Fibroblast of the aortic adventitia (primary cell): ENCODE measurements around the gene PLEKHM1. TPM values are rescaled to one million over a fixed set of nuclear protein-coding genes. Genes with fewer than 3 reads are reported as not detected.
A peak's percentile ranks its signal among the peaks of the same experiment; 100 is the strongest.

Experiments used
- DNase-seq: peaks from one replicate; pipeline ENCODE4 v3.0.0-alpha.2; 2010; ENCODE audit warnings: low read depth
- H3K4me3 ChIP-seq: 2 replicates; pipeline ENCODE4 v1.5.1; 2011; ENCODE audit warnings: low read depth, mild to moderate bottlenecking, control low read depth, low read length, moderate library complexity
- total RNA-seq: library from RNA; depleted of rRNA; stranded (reverse); fragments of >200 nt; gene quantifications from 2 replicates; pipeline ENCODE4 v1.2.3, GENCODE V29; 2012; ENCODE audit warnings: low replicate concordance
- TF ChIP-seq, protein P1 (sequence below): IDR thresholded peaks from 2 replicates; pipeline ENCODE4 v1.5.1; 2011; ENCODE audit warnings: mild to moderate bottlenecking, low read length, control low read depth, inconsistent platforms; ENCODE audit not compliant: insufficient read depth

PLEKHM1 gene
- total RNA-seq, 1 donor: 27.6 TPM

- H3K4me3 ChIP-seq: no peak overlapping the region
- no peak for DNase-seq
- TF ChIP-seq, protein P1, sequence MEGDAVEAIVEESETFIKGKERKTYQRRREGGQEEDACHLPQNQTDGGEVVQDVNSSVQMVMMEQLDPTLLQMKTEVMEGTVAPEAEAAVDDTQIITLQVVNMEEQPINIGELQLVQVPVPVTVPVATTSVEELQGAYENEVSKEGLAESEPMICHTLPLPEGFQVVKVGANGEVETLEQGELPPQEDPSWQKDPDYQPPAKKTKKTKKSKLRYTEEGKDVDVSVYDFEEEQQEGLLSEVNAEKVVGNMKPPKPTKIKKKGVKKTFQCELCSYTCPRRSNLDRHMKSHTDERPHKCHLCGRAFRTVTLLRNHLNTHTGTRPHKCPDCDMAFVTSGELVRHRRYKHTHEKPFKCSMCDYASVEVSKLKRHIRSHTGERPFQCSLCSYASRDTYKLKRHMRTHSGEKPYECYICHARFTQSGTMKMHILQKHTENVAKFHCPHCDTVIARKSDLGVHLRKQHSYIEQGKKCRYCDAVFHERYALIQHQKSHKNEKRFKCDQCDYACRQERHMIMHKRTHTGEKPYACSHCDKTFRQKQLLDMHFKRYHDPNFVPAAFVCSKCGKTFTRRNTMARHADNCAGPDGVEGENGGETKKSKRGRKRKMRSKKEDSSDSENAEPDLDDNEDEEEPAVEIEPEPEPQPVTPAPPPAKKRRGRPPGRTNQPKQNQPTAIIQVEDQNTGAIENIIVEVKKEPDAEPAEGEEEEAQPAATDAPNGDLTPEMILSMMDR: no peak
These were observed 63.2 kb downstream of the PLEKHM1 start for GRCh38 chr17:45427181-45427835.

- H3K4me3 ChIP-seq: no peak overlapping the region
- no peak for DNase-seq
- TF ChIP-seq, protein P1: no peak
These were observed 64.0 kb downstream of the PLEKHM1 start for GRCh38 chr17:45426561-45426960.

DNA sequence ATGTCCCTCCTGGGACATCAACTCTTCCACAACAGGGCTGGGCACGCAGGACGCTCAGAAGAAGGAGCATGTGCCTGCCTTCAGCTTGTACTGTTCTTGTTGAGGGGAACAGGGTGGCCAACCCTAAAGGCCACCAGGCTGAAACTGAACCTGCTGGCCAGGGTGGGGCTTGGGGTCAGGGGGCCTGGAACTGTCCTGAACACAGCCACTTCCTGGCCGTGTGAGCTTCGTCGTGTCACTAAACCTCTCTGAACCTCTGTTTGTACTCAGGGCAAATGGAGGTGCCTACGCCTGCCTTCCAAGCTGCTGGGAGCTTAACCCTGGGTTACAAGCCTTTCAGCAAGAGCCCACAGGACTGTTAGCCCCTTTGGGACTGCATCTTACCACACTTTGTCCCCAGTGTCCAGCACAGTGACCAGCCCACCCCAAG lies 64.5 kb downstream of the PLEKHM1 start:
- H3K4me3 ChIP-seq: no peak overlapping the region
- DNase-seq: no peak
- TF ChIP-seq, protein P1: no peak

GRCh38 chr17:45425125-45425983 lies 65.2 kb downstream of the PLEKHM1 start:
- TF ChIP-seq, protein P1: peak; percentile 37
- DNase-seq: peak; percentile 35
- no peak overlapping the region for H3K4me3 ChIP-seq

DNA sequence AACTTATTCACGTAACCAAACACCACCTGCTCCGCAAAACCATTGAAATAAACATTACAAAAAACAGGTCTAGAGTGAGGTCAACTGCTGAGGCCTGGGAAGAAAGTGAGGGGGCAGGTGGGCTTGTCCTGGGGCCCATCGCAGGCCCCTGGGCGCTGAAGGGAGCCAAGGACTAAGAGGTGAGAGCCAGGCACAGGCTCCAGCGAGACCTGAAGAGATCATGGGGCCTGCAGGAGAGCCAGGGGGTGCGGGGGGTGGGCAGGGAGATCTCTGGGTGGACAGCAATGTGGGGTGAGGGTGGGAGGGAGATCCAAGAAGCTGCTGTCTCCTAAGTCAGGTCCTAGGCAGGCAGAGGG lies 65.8 kb downstream of the PLEKHM1 start:
- DNase-seq: no peak
- TF ChIP-seq, protein P1: no peak
- H3K4me3 ChIP-seq: no peak overlapping the region

DNA sequence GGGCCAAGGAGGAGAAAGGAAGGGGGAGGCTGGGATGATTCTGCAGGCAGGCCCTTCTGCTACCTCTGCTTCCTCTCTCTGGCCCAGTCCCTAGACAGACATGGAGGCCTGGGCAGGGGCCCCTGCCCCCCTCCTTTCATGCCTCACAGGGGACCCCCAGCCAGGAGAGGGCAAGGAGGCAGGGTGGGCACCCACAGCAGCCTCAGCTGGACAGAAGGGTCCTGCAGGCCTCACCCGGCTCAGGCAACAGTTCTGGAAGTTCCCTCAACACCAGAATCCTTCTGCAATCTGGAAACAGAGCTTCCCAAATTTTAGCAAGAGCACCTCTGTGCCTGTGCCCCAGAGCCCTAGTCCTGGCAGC lies 66.6 kb downstream of the PLEKHM1 start:
- no peak overlapping the region for H3K4me3 ChIP-seq
- TF ChIP-seq, protein P1: no peak
- DNase-seq: no peak
